Pancreas (tissue), 10 donors: ENCODE measurements around the gene PARP1. TPM values are rescaled to one million over a fixed set of nuclear protein-coding genes. Genes with fewer than 3 reads are reported as not detected.

Source experiments
- ATAC-seq, 4 donors: fragments of 200-7000 bp; cut with Tn5 transposase; one replicate each; pipeline versions ENCODE4 v1.8.0 to v1.9.1; 2020; ENCODE audit warnings: mild to moderate bottlenecking in 4 of 4, moderate library complexity in 4 of 4
- DNase-seq, 6 donors: peaks; one replicate each; pipeline ENCODE4 v3.0.0-alpha.2; 2020
- FAIRE-seq: peaks from 2 replicates; lab custom pipeline; 2012; peaks lifted over from hg19 to GRCh38; lab: Jason Lieb, UNC
- H3K27ac ChIP-seq, 4 donors: fragments of 200-600 bp; sonication (generic); 1 replicate in 3 of 4; 2 replicates in 1 of 4; pipeline versions ENCODE4 v1.5.0 to v1.8.0; 2020
- H3K27me3 ChIP-seq, 4 donors: fragments of 200-600 bp; one replicate each; pipeline ENCODE4 v1.8.0; 2021
- H3K36me3 ChIP-seq, 3 donors: fragments of 200-600 bp; sonication (generic) in 1 of 3; one replicate each; pipeline versions ENCODE4 v1.5.0 to v1.8.0; 2020 to 2021
- H3K4me1 ChIP-seq, 3 donors: fragments of 200-600 bp; one replicate each; pipeline ENCODE4 v1.8.0; 2021
- H3K4me3 ChIP-seq, 4 donors: fragments of 200-600 bp; sonication (generic) in 2 of 4; one replicate each; pipeline versions ENCODE4 v1.5.0 to v1.8.0; 2020 to 2021
- H3K9me3 ChIP-seq, 4 donors: fragments of 200-600 bp; one replicate each; pipeline ENCODE4 v1.8.0; 2021
- WGBS, 2 donors: extraction: QIAGEN DNeasy Blood & Tissue Kit; methylation state at CpG; one replicate each; pipeline ENCODE4 v1.1.7; 2013; 5-methylcytosine and 5-hydroxymethylcytosine counted together
- intact Hi-C, 3 donors: fragments of 100-400 bp; cut with DNase I; formaldehyde crosslinking; loops; one replicate each; pipeline versions ENCODE4 v1.11.1 to v1.14.2; 2022
- polyA plus RNA-seq, 2 donors: library from polyadenylated mRNA; stranded (reverse); fragments of 200-250 nt; gene quantifications; one replicate each; pipeline ENCODE4 v1.2.3, GENCODE V29; 2013
- total RNA-seq, 6 donors: library from RNA; stranded (reverse); fragmentation: NEBNext Ultra II Directional in 4 of 6; extraction: Animal tissue kit (Norgen Biotek cat#: 25700) in 4 of 6; gene quantifications; one replicate each; pipeline versions ENCODE4 v1.2.1 to v1.2.4, GENCODE V29; 2021 to 2023
- TF ChIP-seq, protein P1 (sequence below), 4 donors: fragments of 200-600 bp; sonication (generic) in 3 of 4; IDR thresholded peaks; one replicate each; pipeline versions ENCODE4 v1.5.0 to v1.8.0; 2021; ENCODE audit warnings: antibody characterized with exemption in 4 of 4
- donor health status: healthy with polysubstance abuse.
- donor health status: DM: no; HTN: no; CAD: no; lungs with moderate emphysema.
- donor health status: DM: no; HTN: no; CAD: no.
- donor health status: control.
- donor health status: control.
- donor health status: Bipolar disorder and iron deficiency.
- donor health status: DM: yes; HTN: yes; CAD: no.
- donor health status: DM: no; HTN: no; CAD: no.
- donor health status: DM: no; HTN: no; CAD: no.
- donor health status: DM: yes; HTN: yes; CAD: no.

PARP1 gene
- total and polyA plus RNA-seq, 8 donors, result 16.8 to 69.4 (median 49.6) TPM

- intact Hi-C loops, result no loop called here
- no peak for ATAC-seq
- Histone ChIP-seq H3K4me3 (no peak overlapping the region), H3K9me3 (no peaks in the 10 kb centered on the region), H3K27me3 (no peaks in the 10 kb centered on the region), H3K4me1 (no peaks in the 10 kb centered on the region), H3K36me3 (peaks cover 0 to 64% (median 23%) of the 10 kb centered on the region in 3 donors), H3K27ac (no peak overlapping the region)
- TF ChIP-seq, protein P1, sequence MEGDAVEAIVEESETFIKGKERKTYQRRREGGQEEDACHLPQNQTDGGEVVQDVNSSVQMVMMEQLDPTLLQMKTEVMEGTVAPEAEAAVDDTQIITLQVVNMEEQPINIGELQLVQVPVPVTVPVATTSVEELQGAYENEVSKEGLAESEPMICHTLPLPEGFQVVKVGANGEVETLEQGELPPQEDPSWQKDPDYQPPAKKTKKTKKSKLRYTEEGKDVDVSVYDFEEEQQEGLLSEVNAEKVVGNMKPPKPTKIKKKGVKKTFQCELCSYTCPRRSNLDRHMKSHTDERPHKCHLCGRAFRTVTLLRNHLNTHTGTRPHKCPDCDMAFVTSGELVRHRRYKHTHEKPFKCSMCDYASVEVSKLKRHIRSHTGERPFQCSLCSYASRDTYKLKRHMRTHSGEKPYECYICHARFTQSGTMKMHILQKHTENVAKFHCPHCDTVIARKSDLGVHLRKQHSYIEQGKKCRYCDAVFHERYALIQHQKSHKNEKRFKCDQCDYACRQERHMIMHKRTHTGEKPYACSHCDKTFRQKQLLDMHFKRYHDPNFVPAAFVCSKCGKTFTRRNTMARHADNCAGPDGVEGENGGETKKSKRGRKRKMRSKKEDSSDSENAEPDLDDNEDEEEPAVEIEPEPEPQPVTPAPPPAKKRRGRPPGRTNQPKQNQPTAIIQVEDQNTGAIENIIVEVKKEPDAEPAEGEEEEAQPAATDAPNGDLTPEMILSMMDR (IDR thresholded peaks at IDR 0.05), result no peak
- WGBS, 2 donors, result 94% methylated on average over 8 of the region's 8 CpGs
- no peak for FAIRE-seq
- no peak for DNase-seq
Observed at GRCh38 chr1:226360106-226360746, 47.7 kb downstream of the PARP1 start.

- H3K27me3 ChIP-seq, result no peaks in the 10 kb centered on the region
- no peak overlapping the region for H3K4me3 ChIP-seq
- intact Hi-C loops, result no loop called here
- TF ChIP-seq, protein P1 (IDR thresholded peaks at IDR 0.05), result no peak
- H3K36me3 ChIP-seq, result peaks cover 0 to 36% (median 4%) of the 10 kb centered on the region in 3 donors
- FAIRE-seq (no peak), ATAC-seq (no peak), DNase-seq (no peak)
- H3K9me3 ChIP-seq, result no peaks in the 10 kb centered on the region
- no peak overlapping the region for H3K27ac ChIP-seq
- WGBS, 2 donors, result 90 to 95% methylated on average over 2 of the region's 2 CpGs
- H3K4me1 ChIP-seq, result no peaks in the 10 kb centered on the region
Observed at GRCh38 chr1:226357416-226357815, 50.5 kb downstream of the PARP1 start.

GRCh38 chr1:226355669-226356551 lies 52.0 kb downstream of the PARP1 start:
- intact Hi-C loops, result no loop called here
- Histone ChIP-seq H3K36me3 (peaks cover 0 to 23% (median 4%) of the 10 kb centered on the region in 3 donors), H3K27me3 (no peaks in the 10 kb centered on the region), H3K4me3 (no peak overlapping the region), H3K4me1 (no peaks in the 10 kb centered on the region), H3K27ac (no peak overlapping the region), H3K9me3 (no peaks in the 10 kb centered on the region)
- 77 to 81% methylated on average over 6 of the region's 6 CpGs for WGBS, 2 donors
- DNase-seq (no peak), FAIRE-seq (no peak), ATAC-seq (peak in 3 of 4 donors; percentile 11 to 52 (median 41))
- TF ChIP-seq, protein P1 (IDR thresholded peaks at IDR 0.05), result no peak

DNA sequence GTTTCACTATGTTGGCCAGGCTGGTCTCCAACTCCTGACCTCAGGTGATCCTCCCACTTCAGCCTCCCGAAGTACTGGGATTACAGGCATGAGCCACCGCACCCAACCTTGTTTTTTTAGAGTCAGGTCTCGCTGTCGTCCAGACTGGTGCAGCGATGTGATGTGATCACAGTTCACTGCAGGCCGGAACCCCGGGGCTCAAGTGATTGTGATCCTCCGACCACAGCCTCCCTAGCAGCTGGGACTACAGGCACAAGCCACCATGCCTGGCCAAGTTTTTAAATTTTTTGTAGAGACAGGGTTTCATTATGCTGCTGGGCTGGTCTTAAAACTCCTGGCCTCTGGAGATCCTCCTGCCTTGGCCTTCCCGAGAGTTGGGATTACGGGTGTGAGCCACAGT lies 52.9 kb downstream of the PARP1 start:
- no peaks in the 10 kb centered on the region for H3K27me3 ChIP-seq
- TF ChIP-seq, protein P1 (IDR thresholded peaks at IDR 0.05), result no peak
- no peak overlapping the region for H3K4me3 ChIP-seq
- no peaks in the 10 kb centered on the region for H3K9me3 ChIP-seq
- FAIRE-seq (no peak), ATAC-seq (no peak), DNase-seq (no peak)
- peaks cover 0 to 15% (median under 1%) of the 10 kb centered on the region in 3 donors for H3K36me3 ChIP-seq
- WGBS, 2 donors, result 94% methylated on average over 10 of the region's 10 CpGs
- intact Hi-C loops, result no loop called here
- no peaks in the 10 kb centered on the region for H3K4me1 ChIP-seq
- no peak overlapping the region for H3K27ac ChIP-seq
